Ascending aorta (tissue), 2 donors: ENCODE data around the gene DECR2. TPM values are rescaled to one million over a fixed set of nuclear protein-coding genes. Genes with fewer than 3 reads are reported as not detected.

Source experiments
- DNase-seq, 2 donors: peaks; one replicate each; pipeline ENCODE4 v3.0.0-alpha.2; 2019; ENCODE audit warnings: low spot score in 2 of 2
- H3K27ac ChIP-seq, 2 donors: fragments of 200-600 bp; sonication (generic); one replicate each; pipeline ENCODE4 v1.5.1; 2016 to 2017; ENCODE audit warnings: mild to moderate bottlenecking in 1 of 2
- H3K27me3 ChIP-seq: fragments of 200-600 bp; sonication (generic); one replicate; pipeline ENCODE4 v1.5.1; 2017
- H3K36me3 ChIP-seq, 2 donors: fragments of 200-600 bp; sonication (generic); one replicate each; pipeline ENCODE4 v1.5.1; 2016
- H3K4me1 ChIP-seq, 2 donors: fragments of 200-600 bp; sonication (generic); one replicate each; pipeline ENCODE4 v1.5.1; 2016 to 2017; ENCODE audit warnings: mild to moderate bottlenecking in 1 of 2
- H3K4me3 ChIP-seq, 2 donors: fragments of 200-600 bp; sonication (generic); one replicate each; pipeline ENCODE4 v1.5.1; 2016 to 2017; ENCODE audit warnings: mild to moderate bottlenecking in 1 of 2
- H3K9me3 ChIP-seq, 2 donors: fragments of 200-600 bp; sonication (generic); one replicate each; pipeline ENCODE4 v1.5.1; 2016
- CTCF ChIP-seq, 3 experiments: fragments of 200-600 bp in 2 of 3; fragments of 450-650 bp in 1 of 3; sonication (generic) in 2 of 3; IDR thresholded peaks; one replicate each; pipeline ENCODE4 v1.5.1; 2016 to 2019; ENCODE audit warnings: antibody characterized with exemption in 3 of 3, mild to moderate bottlenecking in 1 of 3, moderate library complexity in 1 of 3
- intact Hi-C: fragments of 100-400 bp; cut with DNase I; formaldehyde crosslinking; loops from one replicate; pipeline ENCODE4 v1.15.1; 2023
- total RNA-seq: library from RNA; depleted of rRNA; stranded (reverse); fragments of >200 nt; gene quantifications from one replicate; pipeline ENCODE4 v1.1.0, GENCODE V29; 2016

The DECR2 gene
- total RNA-seq, 1 donor from 2014 or later = 44.0 TPM

GRCh38 chr16:404971-405486 is 3.3 kb downstream of the DECR2 start:
- no peaks in the 10 kb centered on the region for H3K27me3 ChIP-seq
- H3K27ac ChIP-seq = no peak overlapping the region
- H3K4me3 ChIP-seq = no peak overlapping the region
- TF ChIP-seq CTCF (IDR thresholded peaks at IDR 0.05) = no peak
- peaks cover 0 to 2% of the 10 kb centered on the region in 2 donors for H3K36me3 ChIP-seq
- intact Hi-C loops = no loop called here
- peaks cover 0 to 6% of the 10 kb centered on the region in 2 donors for H3K4me1 ChIP-seq
- no peak for DNase-seq
- H3K9me3 ChIP-seq = no peaks in the 10 kb centered on the region

- peaks cover 0 to 4% of the 10 kb centered on the region in 2 donors for H3K4me1 ChIP-seq
- peaks cover 0 to 8% of the 10 kb centered on the region in 2 donors for H3K36me3 ChIP-seq
- no peak for TF ChIP-seq CTCF (IDR thresholded peaks at IDR 0.05)
- no peaks in the 10 kb centered on the region for H3K27me3 ChIP-seq
- H3K9me3 ChIP-seq = no peaks in the 10 kb centered on the region
- intact Hi-C loops = no loop called here
- DNase-seq = no peak
- no peak overlapping the region for H3K4me3 ChIP-seq
- no peak overlapping the region for H3K27ac ChIP-seq
These were observed 4.1 kb downstream of the DECR2 start for GRCh38 chr16:405548-406506.

GRCh38 chr16:407253-407652 is 5.6 kb downstream of the DECR2 start:
- peaks cover 0 to under 1% of the 10 kb centered on the region in 2 donors for H3K4me1 ChIP-seq
- no peaks in the 10 kb centered on the region for H3K9me3 ChIP-seq
- peaks cover 0 to 22% of the 10 kb centered on the region in 2 donors for H3K36me3 ChIP-seq
- H3K27me3 ChIP-seq = no peaks in the 10 kb centered on the region
- no peak for TF ChIP-seq CTCF (IDR thresholded peaks at IDR 0.05)
- intact Hi-C loops = no loop called here
- H3K27ac ChIP-seq = no peak overlapping the region
- H3K4me3 ChIP-seq = no peak overlapping the region
- DNase-seq = no peak

- Histone ChIP-seq H3K9me3 (no peaks in the 10 kb centered on the region), H3K4me1 (no peaks in the 10 kb centered on the region), H3K36me3 (peaks cover 0 to 22% of the 10 kb centered on the region in 2 donors), H3K4me3 (no peak overlapping the region), H3K27ac (no peak overlapping the region), H3K27me3 (no peaks in the 10 kb centered on the region)
- no peak for DNase-seq
- intact Hi-C loops = no loop called here
- no peak for TF ChIP-seq CTCF (IDR thresholded peaks at IDR 0.05)
These were observed 9.0 kb downstream of the DECR2 start for GRCh38 chr16:410516-411178.

- H3K9me3 ChIP-seq = no peaks in the 10 kb centered on the region
- no peak overlapping the region for H3K4me3 ChIP-seq
- H3K4me1 ChIP-seq = no peaks in the 10 kb centered on the region
- no peak overlapping the region for H3K27ac ChIP-seq
- no peaks in the 10 kb centered on the region for H3K27me3 ChIP-seq
- intact Hi-C loops = no loop called here
- H3K36me3 ChIP-seq = peaks cover 0 to 22% of the 10 kb centered on the region in 2 donors
- DNase-seq = no peak
- TF ChIP-seq CTCF (IDR thresholded peaks at IDR 0.05) = no peak
These were observed 10.0 kb downstream of the DECR2 start for GRCh38 chr16:411576-412265.
